HEK293 (cell line): Measurements from ENCODE around the gene OVCH1.

Source experiments
- CTCF ChIA-PET: fragments of 350-600 bp; formaldehyde crosslinking; extraction: SDS; loops from one replicate; lab custom pipeline; 2021; ENCODE audit warnings: antibody characterized with exemption; lab: Yijun Ruan, JAX
- POLR2A ChIA-PET: fragments of 300-600 bp; formaldehyde crosslinking; extraction: SDS; loops from one replicate; lab custom pipeline; 2020; ENCODE audit warnings: antibody characterized with exemption, inconsistent platforms; lab: Yijun Ruan, JAX
- H3K27ac ChIP-seq: fragments of 200-500 bp; sonication (Bioruptor generic); 2 replicates; pipeline ENCODE4 v1.5.1; 2014; ENCODE audit warnings: low read depth, low read length, control low read depth, inconsistent platforms; ENCODE audit errors: extremely low read depth
- H3K36me3 ChIP-seq, 2 experiments: fragments of 200-500 bp in 1 of 2; sonication (Bioruptor generic) in 1 of 2; 1 replicate in 1 of 2; 2 replicates in 1 of 2; pipeline ENCODE4 v1.5.1; 2014 to 2017; ENCODE audit warnings: inconsistent platforms in 2 of 2, low read length in 2 of 2; ENCODE audit not compliant: control insufficient read depth in 2 of 2, insufficient read depth in 1 of 2
- H3K4me1 ChIP-seq: fragments of 200-500 bp; sonication (Bioruptor generic); 2 replicates; pipeline ENCODE4 v1.5.1; 2014; ENCODE audit warnings: mild to moderate bottlenecking, low read length, inconsistent platforms; ENCODE audit not compliant: control insufficient read depth, insufficient read depth
- H3K4me3 ChIP-seq: 2 replicates; pipeline ENCODE4 v1.5.1; 2011; ENCODE audit warnings: low read depth, mild to moderate bottlenecking, control low read depth, low read length, moderate library complexity
- H3K9me3 ChIP-seq: fragments of 200-500 bp; sonication (Bioruptor generic); 2 replicates; pipeline ENCODE4 v1.5.1; 2014; ENCODE audit warnings: low read depth, low read length, inconsistent platforms; ENCODE audit not compliant: control insufficient read depth, insufficient read depth
- GLIS2 ChIP-seq: fragments of 450-650 bp; formaldehyde crosslinking; IDR thresholded peaks from 2 replicates; pipeline ENCODE4 v1.5.1; 2016; ENCODE audit warnings: missing biosample characterization, missing genetic modification characterization
- HOXA7 ChIP-seq: sonication (generic); formaldehyde crosslinking; IDR thresholded peaks from 2 replicates; pipeline ENCODE4 v1.8.1; 2022; ENCODE audit warnings: missing genetic modification reagents, borderline replicate concordance
- KLF9 ChIP-seq: fragments of 450-650 bp; formaldehyde crosslinking; IDR thresholded peaks from 2 replicates; pipeline ENCODE4 v1.5.1; 2016; ENCODE audit warnings: missing biosample characterization, missing genetic modification characterization, low read depth
- MZF1 ChIP-seq: fragments of 450-650 bp; formaldehyde crosslinking; IDR thresholded peaks from 2 replicates; pipeline ENCODE4 v1.5.1; 2017; ENCODE audit warnings: missing biosample characterization, missing genetic modification characterization, borderline replicate concordance
- SCRT1 ChIP-seq: fragments of 450-650 bp; formaldehyde crosslinking; IDR thresholded peaks from 2 replicates; pipeline ENCODE4 v1.5.1; 2016; ENCODE audit warnings: missing biosample characterization, missing genetic modification characterization, borderline replicate concordance
- TRIM28 ChIP-seq: IDR thresholded peaks from 2 replicates; pipeline ENCODE4 v1.6.1; 2011; ENCODE audit warnings: low read length, control low read depth, borderline replicate concordance
- ZFP41 ChIP-seq: fragments of 450-650 bp; formaldehyde crosslinking; IDR thresholded peaks from 2 replicates; pipeline ENCODE4 v1.5.1; 2016; ENCODE audit warnings: missing biosample characterization, missing genetic modification characterization, borderline replicate concordance
- ZNF10 ChIP-seq: fragments of 450-650 bp; formaldehyde crosslinking; IDR thresholded peaks from 2 replicates; pipeline ENCODE4 v1.5.1; 2017; ENCODE audit warnings: missing biosample characterization, missing genetic modification characterization
- ZNF174 ChIP-seq: fragments of 450-650 bp; formaldehyde crosslinking; IDR thresholded peaks from 2 replicates; pipeline ENCODE4 v1.5.0; 2017; ENCODE audit warnings: missing biosample characterization, mild to moderate bottlenecking, missing genetic modification characterization
- ZNF19 ChIP-seq: fragments of 450-650 bp; formaldehyde crosslinking; IDR thresholded peaks from 2 replicates; pipeline ENCODE4; 2016; ENCODE audit warnings: missing biosample characterization, missing genetic modification characterization, low read depth
- ZNF341 ChIP-seq: fragments of 450-650 bp; formaldehyde crosslinking; IDR thresholded peaks from 2 replicates; pipeline ENCODE4; 2016; ENCODE audit warnings: low read depth, missing biosample characterization, missing genetic modification characterization
- ZNF394 ChIP-seq: fragments of 450-650 bp; formaldehyde crosslinking; IDR thresholded peaks from 2 replicates; pipeline ENCODE4 v1.5.1; 2016; ENCODE audit warnings: missing biosample characterization, missing genetic modification characterization, mild to moderate bottlenecking, moderate library complexity, borderline replicate concordance
- ZNF416 ChIP-seq: fragments of 450-650 bp; formaldehyde crosslinking; IDR thresholded peaks from 2 replicates; pipeline ENCODE4 v1.5.1; 2016; ENCODE audit warnings: missing biosample characterization, missing genetic modification characterization
- ZNF473 ChIP-seq: fragments of 450-650 bp; formaldehyde crosslinking; IDR thresholded peaks from 2 replicates; pipeline ENCODE4 v1.5.1; 2017; ENCODE audit warnings: missing biosample characterization, missing genetic modification characterization
- ZNF48 ChIP-seq: fragments of 450-650 bp; formaldehyde crosslinking; IDR thresholded peaks from 2 replicates; pipeline ENCODE4 v1.5.1; 2016; ENCODE audit warnings: missing biosample characterization, missing genetic modification characterization
- ZNF501 ChIP-seq: fragments of 450-650 bp; formaldehyde crosslinking; IDR thresholded peaks from 2 replicates; pipeline ENCODE4 v1.5.1; 2016; ENCODE audit warnings: missing biosample characterization, missing genetic modification characterization
- ZNF521 ChIP-seq: fragments of 450-650 bp; formaldehyde crosslinking; IDR thresholded peaks from 2 replicates; pipeline ENCODE4 v1.5.1; 2017; ENCODE audit warnings: missing biosample characterization, mild to moderate bottlenecking, missing genetic modification characterization
- ZNF530 ChIP-seq: fragments of 450-650 bp; formaldehyde crosslinking; IDR thresholded peaks from 2 replicates; pipeline ENCODE4 v1.5.1; 2016; ENCODE audit warnings: low read depth, missing biosample characterization, missing genetic modification characterization
- ZNF707 ChIP-seq: fragments of 450-650 bp; formaldehyde crosslinking; IDR thresholded peaks from 2 replicates; pipeline ENCODE4 v1.5.1; 2016; ENCODE audit warnings: missing biosample characterization, missing genetic modification characterization
- ZSCAN16 ChIP-seq: fragments of 450-650 bp; formaldehyde crosslinking; IDR thresholded peaks from 2 replicates; pipeline ENCODE4 v1.5.1; 2016; ENCODE audit warnings: missing biosample characterization, missing genetic modification characterization
- TF ChIP-seq, protein P1 (sequence below): fragments of 450-650 bp; formaldehyde crosslinking; conservative IDR thresholded peaks from 2 replicates; pipeline ENCODE4 v1.5.1; 2016; ENCODE audit warnings: low read depth, missing biosample characterization, missing genetic modification characterization
- TF ChIP-seq, protein P2 (sequence below): fragments of 450-650 bp; formaldehyde crosslinking; IDR thresholded peaks from 2 replicates; pipeline ENCODE4 v1.5.1; 2016; ENCODE audit warnings: missing biosample characterization, missing genetic modification characterization
- TF ChIP-seq, protein P3 (sequence below): fragments of 450-650 bp; IDR thresholded peaks from 2 replicates; pipeline ENCODE4 v1.5.1; 2018; ENCODE audit warnings: missing biosample characterization, mild to moderate bottlenecking, missing genetic modification characterization
- TF ChIP-seq, protein P4 (sequence below): IDR thresholded peaks from 2 replicates; pipeline ENCODE4 v1.6.1; 2011; ENCODE audit warnings: mild to moderate bottlenecking, low read depth, low read length, borderline replicate concordance
- TF ChIP-seq, protein P5 (sequence below): fragments of 450-650 bp; formaldehyde crosslinking; IDR thresholded peaks from 2 replicates; pipeline ENCODE4 v1.5.1; 2016; ENCODE audit warnings: missing biosample characterization, missing genetic modification characterization

OVCH1 gene

DNA sequence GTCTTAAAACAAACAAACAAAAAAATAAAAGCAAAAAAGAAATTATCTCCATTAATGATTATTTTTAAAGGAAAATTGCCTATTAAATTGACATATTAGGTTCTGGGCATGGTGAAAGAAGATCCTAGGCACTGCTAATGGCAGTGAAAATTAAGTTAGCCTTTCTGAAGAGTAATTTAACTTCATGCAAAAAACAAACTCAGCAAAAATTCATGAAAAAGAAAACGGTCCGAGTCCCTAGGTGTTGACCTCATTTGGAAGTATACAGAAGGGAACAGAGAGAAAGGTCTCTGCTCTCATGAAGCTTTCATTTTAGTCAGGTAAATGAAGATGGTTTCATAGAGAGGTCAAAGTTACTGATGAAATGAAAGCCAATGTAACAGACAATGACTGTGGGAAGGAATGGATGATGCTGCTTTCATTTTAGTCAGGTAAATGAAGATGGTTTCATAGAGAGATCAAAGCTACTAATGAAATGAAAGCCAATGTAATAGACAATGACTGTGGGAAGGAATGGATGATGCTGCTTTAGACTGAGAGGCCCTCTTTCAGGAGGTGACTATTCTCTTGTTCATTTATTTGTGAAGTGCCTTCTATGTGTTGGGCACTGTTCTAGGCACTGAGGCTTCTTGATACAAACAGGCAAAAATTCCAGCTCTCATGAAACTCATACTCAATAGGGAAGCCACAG lies 50.1 kb downstream of the OVCH1 start:
- H3K36me3 ChIP-seq: no peaks in the 10 kb centered on the region
- ChIA-PET POLR2A (no interaction called here), CTCF (no interaction called here)
- no peak overlapping the region for H3K27ac ChIP-seq
- no peak for TF ChIP-seq SCRT1 (tag by site-specific recombination)
- TF ChIP-seq ZNF394 (tag by site-specific recombination): no peak
- TF ChIP-seq ZFP41 (tag by site-specific recombination): no peak
- TF ChIP-seq, protein P1, sequence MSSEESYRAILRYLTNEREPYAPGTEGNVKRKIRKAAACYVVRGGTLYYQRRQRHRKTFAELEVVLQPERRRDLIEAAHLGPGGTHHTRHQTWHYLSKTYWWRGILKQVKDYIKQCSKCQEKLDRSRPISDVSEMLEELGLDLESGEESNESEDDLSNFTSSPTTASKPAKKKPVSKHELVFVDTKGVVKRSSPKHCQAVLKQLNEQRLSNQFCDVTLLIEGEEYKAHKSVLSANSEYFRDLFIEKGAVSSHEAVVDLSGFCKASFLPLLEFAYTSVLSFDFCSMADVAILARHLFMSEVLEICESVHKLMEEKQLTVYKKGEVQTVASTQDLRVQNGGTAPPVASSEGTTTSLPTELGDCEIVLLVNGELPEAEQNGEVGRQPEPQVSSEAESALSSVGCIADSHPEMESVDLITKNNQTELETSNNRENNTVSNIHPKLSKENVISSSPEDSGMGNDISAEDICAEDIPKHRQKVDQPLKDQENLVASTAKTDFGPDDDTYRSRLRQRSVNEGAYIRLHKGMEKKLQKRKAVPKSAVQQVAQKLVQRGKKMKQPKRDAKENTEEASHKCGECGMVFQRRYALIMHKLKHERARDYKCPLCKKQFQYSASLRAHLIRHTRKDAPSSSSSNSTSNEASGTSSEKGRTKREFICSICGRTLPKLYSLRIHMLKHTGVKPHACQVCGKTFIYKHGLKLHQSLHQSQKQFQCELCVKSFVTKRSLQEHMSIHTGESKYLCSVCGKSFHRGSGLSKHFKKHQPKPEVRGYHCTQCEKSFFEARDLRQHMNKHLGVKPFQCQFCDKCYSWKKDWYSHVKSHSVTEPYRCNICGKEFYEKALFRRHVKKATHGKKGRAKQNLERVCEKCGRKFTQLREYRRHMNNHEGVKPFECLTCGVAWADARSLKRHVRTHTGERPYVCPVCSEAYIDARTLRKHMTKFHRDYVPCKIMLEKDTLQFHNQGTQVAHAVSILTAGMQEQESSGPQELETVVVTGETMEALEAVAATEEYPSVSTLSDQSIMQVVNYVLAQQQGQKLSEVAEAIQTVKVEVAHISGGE (tag by site-specific recombination): no peak
- no peak for TF ChIP-seq ZSCAN16
- no peak for TF ChIP-seq ZNF521
- TF ChIP-seq, protein P2, sequence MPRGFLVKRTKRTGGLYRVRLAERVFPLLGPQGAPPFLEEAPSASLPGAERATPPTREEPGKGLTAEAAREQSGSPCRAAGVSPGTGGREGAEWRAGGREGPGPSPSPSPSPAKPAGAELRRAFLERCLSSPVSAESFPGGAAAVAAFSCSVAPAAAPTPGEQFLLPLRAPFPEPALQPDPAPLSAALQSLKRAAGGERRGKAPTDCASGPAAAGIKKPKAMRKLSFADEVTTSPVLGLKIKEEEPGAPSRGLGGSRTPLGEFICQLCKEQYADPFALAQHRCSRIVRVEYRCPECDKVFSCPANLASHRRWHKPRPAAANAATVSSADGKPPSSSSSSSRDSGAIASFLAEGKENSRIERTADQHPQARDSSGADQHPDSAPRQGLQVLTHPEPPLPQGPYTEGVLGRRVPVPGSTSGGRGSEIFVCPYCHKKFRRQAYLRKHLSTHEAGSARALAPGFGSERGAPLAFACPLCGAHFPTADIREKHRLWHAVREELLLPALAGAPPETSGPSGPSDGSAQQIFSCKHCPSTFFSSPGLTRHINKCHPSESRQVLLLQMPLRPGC (tag by site-specific recombination): no peak
- TF ChIP-seq KLF9 (tag by site-specific recombination): no peak
- no peak for TF ChIP-seq ZNF19 (tag by site-specific recombination)
- TF ChIP-seq, protein P3, sequence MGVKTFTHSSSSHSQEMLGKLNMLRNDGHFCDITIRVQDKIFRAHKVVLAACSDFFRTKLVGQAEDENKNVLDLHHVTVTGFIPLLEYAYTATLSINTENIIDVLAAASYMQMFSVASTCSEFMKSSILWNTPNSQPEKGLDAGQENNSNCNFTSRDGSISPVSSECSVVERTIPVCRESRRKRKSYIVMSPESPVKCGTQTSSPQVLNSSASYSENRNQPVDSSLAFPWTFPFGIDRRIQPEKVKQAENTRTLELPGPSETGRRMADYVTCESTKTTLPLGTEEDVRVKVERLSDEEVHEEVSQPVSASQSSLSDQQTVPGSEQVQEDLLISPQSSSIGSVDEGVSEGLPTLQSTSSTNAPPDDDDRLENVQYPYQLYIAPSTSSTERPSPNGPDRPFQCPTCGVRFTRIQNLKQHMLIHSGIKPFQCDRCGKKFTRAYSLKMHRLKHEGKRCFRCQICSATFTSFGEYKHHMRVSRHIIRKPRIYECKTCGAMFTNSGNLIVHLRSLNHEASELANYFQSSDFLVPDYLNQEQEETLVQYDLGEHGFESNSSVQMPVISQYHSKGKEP (tag by site-specific recombination): no peak
- TF ChIP-seq ZNF416 (tag by site-specific recombination): no peak
- H3K4me1 ChIP-seq: no peaks in the 10 kb centered on the region
- no peaks in the 10 kb centered on the region for H3K9me3 ChIP-seq
- H3K4me3 ChIP-seq: no peak overlapping the region

DNA sequence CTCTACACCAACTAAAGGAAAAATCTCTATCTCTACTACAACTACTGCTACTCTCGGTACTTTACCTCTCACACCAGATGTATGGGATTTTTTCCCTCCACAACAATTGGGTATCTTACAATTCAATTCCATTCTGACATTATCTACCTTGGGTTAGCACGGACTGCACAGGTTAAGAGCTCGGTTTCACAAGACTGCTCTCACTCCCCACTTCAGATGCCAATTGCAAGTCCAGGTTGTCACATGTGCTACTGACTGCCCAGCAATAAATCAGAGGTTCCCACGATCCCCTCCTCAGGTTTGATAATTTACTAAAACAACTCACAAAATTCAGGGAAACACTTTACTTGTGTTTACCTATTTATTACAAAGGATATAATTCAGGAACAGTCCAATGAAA lies 58.0 kb downstream of the OVCH1 start:
- Histone ChIP-seq H3K4me1 (no peaks in the 10 kb centered on the region), H3K4me3 (no peak overlapping the region), H3K9me3 (no peaks in the 10 kb centered on the region), H3K27ac (no peak overlapping the region), H3K36me3 (no peaks in the 10 kb centered on the region)
- ChIA-PET POLR2A (no interaction called here), CTCF (no interaction called here)
- TF ChIP-seq, protein P4, sequence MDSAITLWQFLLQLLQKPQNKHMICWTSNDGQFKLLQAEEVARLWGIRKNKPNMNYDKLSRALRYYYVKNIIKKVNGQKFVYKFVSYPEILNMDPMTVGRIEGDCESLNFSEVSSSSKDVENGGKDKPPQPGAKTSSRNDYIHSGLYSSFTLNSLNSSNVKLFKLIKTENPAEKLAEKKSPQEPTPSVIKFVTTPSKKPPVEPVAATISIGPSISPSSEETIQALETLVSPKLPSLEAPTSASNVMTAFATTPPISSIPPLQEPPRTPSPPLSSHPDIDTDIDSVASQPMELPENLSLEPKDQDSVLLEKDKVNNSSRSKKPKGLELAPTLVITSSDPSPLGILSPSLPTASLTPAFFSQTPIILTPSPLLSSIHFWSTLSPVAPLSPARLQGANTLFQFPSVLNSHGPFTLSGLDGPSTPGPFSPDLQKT: no peak
- TF ChIP-seq GLIS2 (tag by site-specific recombination) (no peak), MZF1 (tag by site-specific recombination) (no peak), ZNF10 (tag by site-specific recombination) (no peak), ZNF341 (tag by site-specific recombination) (no peak), ZNF174 (no peak), ZNF473 (tag by site-specific recombination) (no peak), HOXA7 (no peak), ZNF416 (tag by site-specific recombination) (no peak), ZNF707 (tag by site-specific recombination) (no peak), TRIM28 (no peak), ZNF48 (tag by site-specific recombination) (no peak), ZNF501 (no peak), ZNF530 (tag by site-specific recombination) (no peak)
- TF ChIP-seq, protein P5, sequence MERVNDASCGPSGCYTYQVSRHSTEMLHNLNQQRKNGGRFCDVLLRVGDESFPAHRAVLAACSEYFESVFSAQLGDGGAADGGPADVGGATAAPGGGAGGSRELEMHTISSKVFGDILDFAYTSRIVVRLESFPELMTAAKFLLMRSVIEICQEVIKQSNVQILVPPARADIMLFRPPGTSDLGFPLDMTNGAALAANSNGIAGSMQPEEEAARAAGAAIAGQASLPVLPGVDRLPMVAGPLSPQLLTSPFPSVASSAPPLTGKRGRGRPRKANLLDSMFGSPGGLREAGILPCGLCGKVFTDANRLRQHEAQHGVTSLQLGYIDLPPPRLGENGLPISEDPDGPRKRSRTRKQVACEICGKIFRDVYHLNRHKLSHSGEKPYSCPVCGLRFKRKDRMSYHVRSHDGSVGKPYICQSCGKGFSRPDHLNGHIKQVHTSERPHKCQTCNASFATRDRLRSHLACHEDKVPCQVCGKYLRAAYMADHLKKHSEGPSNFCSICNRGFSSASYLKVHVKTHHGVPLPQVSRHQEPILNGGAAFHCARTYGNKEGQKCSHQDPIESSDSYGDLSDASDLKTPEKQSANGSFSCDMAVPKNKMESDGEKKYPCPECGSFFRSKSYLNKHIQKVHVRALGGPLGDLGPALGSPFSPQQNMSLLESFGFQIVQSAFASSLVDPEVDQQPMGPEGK (tag by site-specific recombination): no peak
